ENCODE results near the gene UPF2.

GRCh38 chr10:11933577-11934223 lies 108.9 kb downstream of the UPF2 start:
- TF ChIP-seq PRDM15 (CRISPR knock-in tag; IDR thresholded peaks at IDR 0.05) (no peak), USF2 (IDR thresholded peaks at IDR 0.05; ENCODE audit: borderline replicate concordance, low read depth, low read length) (no peak), FOS (IDR thresholded peaks at IDR 0.05; ENCODE audit: borderline replicate concordance, extremely low read depth, insufficient read length) (no peak), POLR2AphosphoS5 (IDR thresholded peaks at IDR 0.05; ENCODE audit: low read length) (no peak), SIX5 (IDR thresholded peaks at IDR 0.05; ENCODE audit: low read depth, low read length, severe bottlenecking) (no peak), MYC (IDR thresholded peaks at IDR 0.05; ENCODE audit: insufficient read depth, insufficient read length, insufficient replicate concordance, low read length, severe bottlenecking) (no peak), ATF7 (IDR thresholded peaks at IDR 0.05; ENCODE audit: low read depth) (no peak), CTCF (IDR thresholded peaks at IDR 0.05 in 2 of 3, conservative IDR thresholded peaks at IDR 0.05 in 1 of 3; ENCODE audit: control insufficient read depth in 2 of 3, extremely low read depth in 1 of 3, insufficient read depth in 1 of 3, low read depth in 3 of 3, low read length in 3 of 3) (no peak)

Measured in GM12878 (cell line).